NCI-H460 (cell line): Measurements from ENCODE around the gene PPM1H. TPM values are rescaled to one million over a fixed set of nuclear protein-coding genes. Genes with fewer than 3 reads are reported as not detected.

Source experiments
- DNase-seq: peaks from one replicate; pipeline ENCODE4 v3.0.0-alpha.2; 2016; ENCODE audit warnings: low read depth; ENCODE audit errors: extremely low read depth
- total RNA-seq: library from RNA; depleted of rRNA; stranded (reverse); fragments of >200 nt; shearing (Covaris generic); gene quantifications from 2 replicates; pipeline ENCODE4 v1.2.3, GENCODE V29; 2014

Gene PPM1H
- total RNA-seq, 1 experiment from 2014 or later, result 5.2 TPM

GRCh38 chr12:62744551-62744950 lies 190.4 kb downstream of the PPM1H start:
- DNase-seq, result no peak

- DNase-seq, result no peak
Observed at GRCh38 chr12:62739266-62740015, 195.5 kb downstream of the PPM1H start.

GRCh38 chr12:62738616-62739015 lies 196.3 kb downstream of the PPM1H start:
- DNase-seq, result no peak

- DNase-seq, result no peak
Observed at GRCh38 chr12:62738105-62738504, 196.8 kb downstream of the PPM1H start.

GRCh38 chr12:62737615-62738014 lies 197.3 kb downstream of the PPM1H start:
- no peak for DNase-seq

GRCh38 chr12:62737188-62737587 lies 197.8 kb downstream of the PPM1H start:
- no peak for DNase-seq

- DNase-seq, result no peak
Observed at GRCh38 chr12:62736596-62736995, 198.4 kb downstream of the PPM1H start.

- peak; percentile 95 for DNase-seq
Observed at GRCh38 chr12:62732861-62733427, 202.0 kb downstream of the PPM1H start.

- peak; percentile 82 for DNase-seq
Observed at GRCh38 chr12:62731055-62731820, 203.7 kb downstream of the PPM1H start.

- DNase-seq, result peak; percentile 68
Observed at GRCh38 chr12:62730649-62731048, 204.3 kb downstream of the PPM1H start.

GRCh38 chr12:62729579-62730544 lies 205.1 kb downstream of the PPM1H start:
- peak; percentile 86 for DNase-seq

- no peak for DNase-seq
Observed at GRCh38 chr12:62728741-62729140, 206.2 kb downstream of the PPM1H start.

- no peak for DNase-seq
Observed at GRCh38 chr12:62726471-62726980, 208.4 kb downstream of the PPM1H start.

- no peak for DNase-seq
Observed at GRCh38 chr12:62725781-62726180, 209.2 kb downstream of the PPM1H start.

- peak; percentile 98 for DNase-seq
Observed at GRCh38 chr12:62724947-62725451, 210.0 kb downstream of the PPM1H start.

- DNase-seq, result no peak
Observed at GRCh38 chr12:62724285-62724684, 210.7 kb downstream of the PPM1H start.

GRCh38 chr12:62722971-62723680 lies 211.8 kb downstream of the PPM1H start:
- no peak for DNase-seq

- DNase-seq, result no peak
Observed at GRCh38 chr12:62720661-62721330, 214.2 kb downstream of the PPM1H start.

GRCh38 chr12:62720025-62720424 lies 214.9 kb downstream of the PPM1H start:
- DNase-seq, result no peak
